ENCODE measurements around the gene PRRG4. TPM values are rescaled to one million over a fixed set of nuclear protein-coding genes. Genes with fewer than 3 reads are reported as not detected.
"Not testable (repeated sequence)": the region's sequence is repeated elsewhere in the genome, so short reads cannot be mapped to it uniquely, and the experiment has no call there.

Gene PRRG4
- total RNA-seq, 1 donor from 2014 or later: 4.7 TPM

DNA sequence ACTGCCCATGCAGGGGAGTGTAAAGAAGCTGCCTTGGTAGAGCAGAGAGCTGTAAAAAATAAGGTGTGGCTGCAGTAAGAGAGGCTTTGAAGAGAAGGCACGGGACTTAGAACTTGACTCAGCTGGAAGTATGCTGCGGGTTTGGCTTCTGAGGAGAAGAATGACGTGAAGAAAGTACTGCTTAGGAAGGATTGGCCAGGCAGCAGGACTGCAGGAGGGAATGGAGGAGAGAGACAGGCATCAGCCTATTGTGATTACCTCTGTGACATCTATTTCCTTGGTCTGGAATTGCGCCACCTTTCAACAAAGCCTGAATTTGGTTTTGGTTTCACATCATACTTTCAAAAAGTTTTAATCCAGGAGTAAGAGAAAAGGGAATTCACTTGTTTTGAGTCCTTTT lies 22.5 kb downstream of the PRRG4 start:
- H3K9me3 Mint-ChIP-seq: peaks cover 7% of the 10 kb centered on the region
- no peak for DNase-seq (ENCODE audit: low spot score in 2 of 2, unreplicated experiment in 2 of 2)
- TF ChIP-seq, protein P1, sequence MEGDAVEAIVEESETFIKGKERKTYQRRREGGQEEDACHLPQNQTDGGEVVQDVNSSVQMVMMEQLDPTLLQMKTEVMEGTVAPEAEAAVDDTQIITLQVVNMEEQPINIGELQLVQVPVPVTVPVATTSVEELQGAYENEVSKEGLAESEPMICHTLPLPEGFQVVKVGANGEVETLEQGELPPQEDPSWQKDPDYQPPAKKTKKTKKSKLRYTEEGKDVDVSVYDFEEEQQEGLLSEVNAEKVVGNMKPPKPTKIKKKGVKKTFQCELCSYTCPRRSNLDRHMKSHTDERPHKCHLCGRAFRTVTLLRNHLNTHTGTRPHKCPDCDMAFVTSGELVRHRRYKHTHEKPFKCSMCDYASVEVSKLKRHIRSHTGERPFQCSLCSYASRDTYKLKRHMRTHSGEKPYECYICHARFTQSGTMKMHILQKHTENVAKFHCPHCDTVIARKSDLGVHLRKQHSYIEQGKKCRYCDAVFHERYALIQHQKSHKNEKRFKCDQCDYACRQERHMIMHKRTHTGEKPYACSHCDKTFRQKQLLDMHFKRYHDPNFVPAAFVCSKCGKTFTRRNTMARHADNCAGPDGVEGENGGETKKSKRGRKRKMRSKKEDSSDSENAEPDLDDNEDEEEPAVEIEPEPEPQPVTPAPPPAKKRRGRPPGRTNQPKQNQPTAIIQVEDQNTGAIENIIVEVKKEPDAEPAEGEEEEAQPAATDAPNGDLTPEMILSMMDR (IDR thresholded peaks at IDR 0.05; ENCODE audit: unreplicated experiment): no peak

DNA sequence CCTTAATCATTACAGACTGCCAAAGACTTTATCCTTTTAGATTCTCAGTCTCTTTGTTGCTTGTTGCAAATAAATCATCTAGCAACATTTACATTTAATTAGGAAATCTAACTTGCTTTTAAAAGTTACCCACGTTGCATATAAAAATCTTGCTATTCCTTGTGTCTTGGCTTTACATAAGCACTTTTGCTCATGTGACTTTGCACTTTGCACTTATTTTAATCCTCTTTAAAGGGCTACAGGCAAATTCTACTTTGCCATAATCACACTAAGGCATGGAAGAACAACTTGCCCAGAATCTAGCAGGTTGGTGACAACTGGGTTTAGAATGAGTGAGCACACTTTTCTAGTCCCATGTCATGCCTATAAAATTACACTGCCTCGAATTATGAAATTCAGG lies 25.9 kb downstream of the PRRG4 start:
- H3K27me3 Mint-ChIP-seq (ENCODE audit: low read depth): peaks cover 2% of the 10 kb centered on the region
- H3K27ac Mint-ChIP-seq: no peak overlapping the region
- no peaks in the 10 kb centered on the region for H3K9me3 Mint-ChIP-seq
- TF ChIP-seq, protein P1 (IDR thresholded peaks at IDR 0.05; ENCODE audit: unreplicated experiment): no peak
- peaks cover 10% of the 10 kb centered on the region for H3K36me3 Mint-ChIP-seq
- DNase-seq (ENCODE audit: low spot score in 2 of 2, unreplicated experiment in 2 of 2): no peak
- peaks cover 7% of the 10 kb centered on the region for H3K4me1 Mint-ChIP-seq
- no peak overlapping the region for H3K4me3 Mint-ChIP-seq

More for the DNA sequence above, 22.5 kb downstream of the PRRG4 start:
- Mint-ChIP-seq H3K36me3 (peaks cover 16% of the 10 kb centered on the region), H3K4me3 (no peak overlapping the region), H3K27me3 (ENCODE audit: low read depth) (no peaks in the 10 kb centered on the region), H3K4me1 (peaks cover 7% of the 10 kb centered on the region), H3K27ac (no peak overlapping the region)

DNA sequence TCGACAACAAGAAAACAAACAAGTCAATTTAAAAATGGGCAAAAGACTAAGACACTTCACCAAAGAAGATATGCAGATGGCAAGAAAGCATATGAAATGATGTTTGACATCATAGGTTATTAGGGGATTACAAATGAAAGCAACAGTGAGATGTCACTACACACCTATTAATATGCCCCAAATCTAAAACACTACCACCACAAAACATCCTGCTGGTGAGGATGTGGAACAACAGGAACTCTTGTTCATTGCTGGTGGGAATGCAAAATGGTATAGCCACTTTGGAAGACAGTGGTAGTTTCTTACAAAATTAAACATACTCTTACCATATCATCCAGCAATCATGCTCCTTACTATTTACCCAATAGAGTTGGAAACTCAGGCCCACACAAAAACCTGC lies 29.0 kb downstream of the PRRG4 start:
- H3K9me3 Mint-ChIP-seq: no peaks in the 10 kb centered on the region
- no peak overlapping the region for H3K4me3 Mint-ChIP-seq
- peaks cover 4% of the 10 kb centered on the region for H3K27me3 Mint-ChIP-seq (ENCODE audit: low read depth)

DNA sequence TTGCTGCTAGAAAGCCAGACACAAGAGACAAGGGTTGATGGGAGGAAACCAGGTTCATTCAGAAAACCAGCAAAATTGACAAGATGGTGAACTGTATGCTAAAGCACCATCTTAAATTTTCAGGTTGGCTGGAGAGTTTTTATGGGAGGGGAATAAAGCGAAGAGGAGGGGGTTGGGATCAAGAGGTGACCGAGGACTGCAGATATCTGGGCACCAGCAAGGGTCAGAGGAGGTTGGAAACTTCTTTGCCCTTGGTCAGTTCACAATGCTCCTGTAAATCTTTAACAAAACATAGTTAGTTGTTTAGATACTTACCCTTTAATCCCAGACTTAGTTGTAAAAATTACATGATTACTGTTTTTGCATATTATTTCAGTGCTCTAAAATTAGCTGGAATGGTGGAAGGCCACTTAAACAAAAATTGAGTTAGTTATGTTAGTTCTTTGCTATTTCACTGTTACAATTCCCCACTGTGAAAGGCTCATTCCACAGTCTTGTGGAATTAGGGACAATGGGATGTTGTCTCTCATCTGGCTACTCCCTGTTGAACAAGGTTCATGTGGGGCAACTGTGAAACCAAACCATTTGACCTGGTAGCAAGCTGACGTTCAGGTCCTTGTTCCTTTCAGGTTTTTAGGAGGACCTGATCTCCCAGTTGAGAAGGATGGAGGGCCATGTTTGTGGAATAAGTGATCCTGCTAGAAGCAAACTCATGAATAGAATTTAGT lies 32.3 kb downstream of the PRRG4 start:
- Mint-ChIP-seq H3K36me3 (no peaks in the 10 kb centered on the region), H3K4me3 (no peak overlapping the region), H3K9me3 (peaks cover under 1% of the 10 kb centered on the region), H3K27me3 (ENCODE audit: low read depth) (peaks cover 6% of the 10 kb centered on the region), H3K27ac (no peak overlapping the region), H3K4me1 (no peaks in the 10 kb centered on the region)
- no peak for DNase-seq (ENCODE audit: low spot score in 2 of 2, unreplicated experiment in 2 of 2)
- TF ChIP-seq, protein P1 (IDR thresholded peaks at IDR 0.05; ENCODE audit: unreplicated experiment): no peak

More for the DNA sequence above, 29.0 kb downstream of the PRRG4 start:
- TF ChIP-seq, protein P1 (IDR thresholded peaks at IDR 0.05; ENCODE audit: unreplicated experiment): peak; percentile 30
- DNase-seq (ENCODE audit: low spot score in 2 of 2, unreplicated experiment in 2 of 2): no peak
- Mint-ChIP-seq H3K27ac (no peak overlapping the region), H3K36me3 (no peaks in the 10 kb centered on the region), H3K4me1 (peaks cover 7% of the 10 kb centered on the region)

DNA sequence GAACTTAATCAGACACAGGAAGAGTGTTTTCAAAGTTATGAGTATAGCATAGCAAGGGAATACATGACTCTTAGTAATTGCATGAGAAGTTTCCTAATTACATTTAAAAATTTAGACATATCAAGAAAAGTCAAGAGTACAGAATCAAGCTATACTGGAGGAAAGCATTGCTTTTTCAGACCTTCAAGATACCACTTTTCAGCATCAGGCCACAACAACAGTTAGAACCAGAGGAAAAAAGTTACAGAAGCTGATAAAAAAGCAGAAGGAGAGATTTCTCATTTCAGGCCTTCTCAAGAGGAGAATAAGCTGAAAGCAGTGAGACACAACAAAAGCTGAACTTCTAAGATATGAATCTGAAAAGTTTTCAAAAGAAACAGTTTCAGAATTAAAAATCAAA lies 34.8 kb downstream of the PRRG4 start:
- no peak for DNase-seq (ENCODE audit: low spot score in 2 of 2, unreplicated experiment in 2 of 2)
- no peak overlapping the region for H3K27ac Mint-ChIP-seq
- no peak overlapping the region for H3K4me3 Mint-ChIP-seq
- TF ChIP-seq, protein P1 (IDR thresholded peaks at IDR 0.05; ENCODE audit: unreplicated experiment): no peak
- peaks cover 3% of the 10 kb centered on the region for H3K36me3 Mint-ChIP-seq
- peaks cover 8% of the 10 kb centered on the region for H3K27me3 Mint-ChIP-seq (ENCODE audit: low read depth)
- no peaks in the 10 kb centered on the region for H3K4me1 Mint-ChIP-seq
- peaks cover 15% of the 10 kb centered on the region for H3K9me3 Mint-ChIP-seq

DNA sequence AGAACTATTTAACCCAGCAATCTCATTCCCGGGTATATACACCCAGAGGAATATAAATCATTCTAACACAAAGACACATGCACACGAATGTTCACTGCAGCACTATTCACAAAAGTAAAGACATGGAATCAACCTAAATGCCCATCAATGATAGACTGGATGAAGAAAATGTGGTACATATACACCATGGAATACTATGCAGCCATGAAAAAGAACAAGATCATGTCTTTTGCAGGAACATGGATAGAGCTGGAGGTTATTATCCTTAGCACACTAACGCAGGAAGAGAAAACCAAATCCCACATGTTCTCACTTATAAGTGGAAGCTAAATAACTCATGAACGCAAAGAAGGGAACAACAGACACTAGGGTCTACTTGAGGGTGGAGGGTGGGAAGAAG lies 39.0 kb downstream of the PRRG4 start:
- not testable (repeated sequence) for DNase-seq (ENCODE audit: low spot score in 2 of 2, unreplicated experiment in 2 of 2); H3K4me3 Mint-ChIP-seq

More for the DNA sequence above, 39.0 kb downstream of the PRRG4 start:
- H3K27ac Mint-ChIP-seq; H3K4me1 Mint-ChIP-seq; H3K27me3 Mint-ChIP-seq (ENCODE audit: low read depth); H3K36me3 Mint-ChIP-seq: not testable (repeated sequence)
- peaks cover 25% of the 10 kb centered on the region for H3K9me3 Mint-ChIP-seq
